GM23338 (cell line): Measurements from ENCODE around the gene WWOX. TPM values are rescaled to one million over a fixed set of nuclear protein-coding genes. Genes with fewer than 3 reads are reported as not detected.

Source experiments
- ATAC-seq: fragments of 200-7000 bp; cut with Tn5 transposase; 3 replicates; pipeline ENCODE4 v1.9.1; 2020
- DNase-seq: peaks from one replicate; pipeline ENCODE4 v3.0.0-alpha.2; 2015; ENCODE audit warnings: low spot score
- H2AFZ ChIP-seq: fragments of 200-600 bp; sonication (generic); 2 replicates; pipeline ENCODE4 v1.8.0; 2016; ENCODE audit warnings: antibody characterized with exemption, mild to moderate bottlenecking, moderate library complexity
- H3F3A ChIP-seq: fragments of 200-600 bp; sonication (generic); replicated peaks from 2 replicates; pipeline ENCODE4 v1.8.0; 2017; ENCODE audit warnings: antibody characterized with exemption, mixed run types, low read depth
- H3K27ac ChIP-seq: fragments of 200-600 bp; sonication (generic); 2 replicates; pipeline ENCODE4 v1.6.1; 2016; ENCODE audit warnings: low read depth
- H3K27me3 ChIP-seq: fragments of 200-600 bp; sonication (generic); 2 replicates; pipeline ENCODE4 v1.8.0; 2016; ENCODE audit warnings: mild to moderate bottlenecking, mixed run types, moderate library complexity; ENCODE audit not compliant: insufficient read depth
- H3K36me3 ChIP-seq: fragments of 200-600 bp; sonication (generic); 2 replicates; pipeline ENCODE4 v1.8.0; 2016; ENCODE audit warnings: mild to moderate bottlenecking; ENCODE audit not compliant: insufficient read depth
- H3K4me1 ChIP-seq: fragments of 200-600 bp; sonication (generic); 2 replicates; pipeline ENCODE4 v1.8.0; 2016; ENCODE audit warnings: mild to moderate bottlenecking, moderate library complexity; ENCODE audit not compliant: insufficient read depth
- H3K4me2 ChIP-seq: fragments of 200-600 bp; sonication (generic); 2 replicates; pipeline ENCODE4 v1.7.1; 2017; ENCODE audit warnings: mixed run types
- H3K4me3 ChIP-seq: fragments of 200-600 bp; sonication (generic); 2 replicates; pipeline ENCODE4 v1.6.1; 2016; ENCODE audit warnings: mixed run types
- H3K79me2 ChIP-seq: fragments of 200-600 bp; sonication (generic); replicated peaks from 2 replicates; pipeline ENCODE4 v1.8.0; 2017; ENCODE audit warnings: mild to moderate bottlenecking; ENCODE audit not compliant: insufficient read depth
- H3K9me2 ChIP-seq: fragments of 200-600 bp; sonication (generic); 2 replicates; pipeline ENCODE4 v1.8.0; 2017; ENCODE audit not compliant: insufficient read depth
- H4K20me1 ChIP-seq: fragments of 200-600 bp; sonication (generic); replicated peaks from 2 replicates; pipeline ENCODE4 v1.8.0; 2017; ENCODE audit warnings: mild to moderate bottlenecking; ENCODE audit not compliant: insufficient read depth
- H3K27ac Mint-ChIP-seq: 2 replicates; pipeline ENCODE4 v1.8.0; 2020; ENCODE audit warnings: inconsistent platforms, mild to moderate bottlenecking, moderate library complexity, mixed read lengths
- H3K27me3 Mint-ChIP-seq: 3 replicates; pipeline ENCODE4 v1.8.0; 2022; ENCODE audit warnings: low read depth, mild to moderate bottlenecking, moderate library complexity, mixed read lengths, inconsistent platforms; ENCODE audit not compliant: insufficient read depth, poor library complexity
- H3K36me3 Mint-ChIP-seq: 3 replicates; pipeline ENCODE4 v1.8.0; 2021; ENCODE audit warnings: low read depth, mild to moderate bottlenecking, inconsistent platforms, moderate library complexity, mixed read lengths
- H3K4me1 Mint-ChIP-seq: 3 replicates; pipeline ENCODE4 v1.8.0; 2020; ENCODE audit warnings: mild to moderate bottlenecking, inconsistent platforms, mixed read lengths
- H3K4me3 Mint-ChIP-seq: 3 replicates; pipeline ENCODE4 v1.8.0; 2021; ENCODE audit warnings: moderate library complexity, mild to moderate bottlenecking, inconsistent platforms, mixed read lengths
- H3K9me3 Mint-ChIP-seq: 3 replicates; pipeline ENCODE4 v1.8.0; 2020; ENCODE audit warnings: moderate library complexity, mild to moderate bottlenecking, inconsistent platforms, mixed read lengths
- CREB1 ChIP-seq: fragments of 250-450 bp; sonication (Bioruptor Pico); IDR thresholded peaks from 2 replicates; pipeline ENCODE4 v1.5.0; 2020; ENCODE audit warnings: low read depth, mild to moderate bottlenecking, moderate library complexity
- EZH2 ChIP-seq: fragments of 200-600 bp; sonication (generic); IDR thresholded peaks from one replicate; pipeline ENCODE4 v1.8.0; 2017; ENCODE audit warnings: antibody characterized with exemption, mild to moderate bottlenecking, low read depth; ENCODE audit not compliant: unreplicated experiment
- EZH2phosphoT487 ChIP-seq: fragments of 200-600 bp; sonication (generic); IDR thresholded peaks from one replicate; pipeline ENCODE4 v1.8.1; 2018; ENCODE audit warnings: antibody characterized with exemption; ENCODE audit not compliant: unreplicated experiment
- ZNF114 ChIP-seq: fragments of 250-450 bp; sonication (Bioruptor Pico); IDR thresholded peaks from 2 replicates; pipeline ENCODE4 v1.5.0; 2020; ENCODE audit warnings: mild to moderate bottlenecking, moderate library complexity
- polyA plus RNA-seq: library from polyadenylated mRNA; unstranded; fragments of >200 nt; fragmentation: Nextera tagmentation; extraction: Ambion mirVana; gene quantifications from 2 replicates; pipeline ENCODE4 v1.2.1, GENCODE V29; 2016
- total RNA-seq: library from RNA; depleted of rRNA; stranded (reverse); fragments of >200 nt; shearing (Covaris generic); gene quantifications from 2 replicates; pipeline ENCODE4 v1.2.3, GENCODE V29; 2014
- TF ChIP-seq, protein P1 (sequence below): IDR thresholded peaks from one replicate; pipeline ENCODE4 v1.6.1; 2018; ENCODE audit warnings: antibody characterized with exemption; ENCODE audit not compliant: unreplicated experiment
- TF ChIP-seq, protein P2 (sequence below): fragments of 250-450 bp; sonication (Bioruptor Pico); IDR thresholded peaks from 2 replicates; pipeline ENCODE4 v1.5.0; 2020; ENCODE audit warnings: mild to moderate bottlenecking, moderate library complexity
- TF ChIP-seq, protein P3 (sequence below): IDR thresholded peaks from 2 replicates; pipeline ENCODE4 v1.6.1; 2016; ENCODE audit warnings: antibody characterized with exemption

The WWOX gene
- total and polyA plus RNA-seq, 2 experiments from 2014 or later: 10.0 to 19.3 TPM

DNA sequence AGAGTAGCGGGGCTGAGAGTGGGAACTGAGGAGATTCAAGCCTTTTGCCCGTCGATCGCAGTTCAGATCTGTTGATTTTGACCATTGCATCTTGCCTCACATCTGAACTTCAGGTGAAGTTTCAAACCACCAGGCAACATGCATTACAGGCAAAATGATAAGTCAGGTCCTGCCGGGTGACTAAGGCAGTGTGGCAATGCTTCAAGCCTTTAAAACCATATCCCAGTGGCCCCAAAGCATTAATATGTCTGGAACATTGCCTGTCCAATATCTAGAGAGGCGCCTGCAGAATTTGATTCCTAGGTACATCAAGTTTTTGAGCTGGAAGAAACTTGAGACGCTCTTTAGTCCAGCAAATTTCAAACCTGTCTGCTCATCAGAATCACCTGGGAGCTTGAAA is 998.3 kb downstream of the WWOX start:
- Histone ChIP-seq H3K4me1 (peaks cover 26% of the 10 kb centered on the region), H3K27ac (no peak overlapping the region), H3K36me3 (no peaks in the 10 kb centered on the region), H2AFZ (no peak overlapping the region), H3F3A (no peaks in the 10 kb centered on the region), H3K27me3 (no peaks in the 10 kb centered on the region), H3K79me2 (no peaks in the 10 kb centered on the region), H3K4me3 (no peak overlapping the region), H4K20me1 (no peaks in the 10 kb centered on the region), H3K9me2 (peaks cover 5% of the 10 kb centered on the region; the same call in 1 of the 2 replicates), H3K4me2 (peak overlapping the region; percentile 49; the same call in 1 of the 2 replicates)
- no peak overlapping the region for H3K4me3 Mint-ChIP-seq
- no peak for ATAC-seq
- H3K4me1 Mint-ChIP-seq: peaks cover 39% of the 10 kb centered on the region
- no peak overlapping the region for H3K27ac Mint-ChIP-seq
- no peaks in the 10 kb centered on the region for H3K36me3 Mint-ChIP-seq
- H3K9me3 Mint-ChIP-seq: no peaks in the 10 kb centered on the region
- TF ChIP-seq, protein P1, sequence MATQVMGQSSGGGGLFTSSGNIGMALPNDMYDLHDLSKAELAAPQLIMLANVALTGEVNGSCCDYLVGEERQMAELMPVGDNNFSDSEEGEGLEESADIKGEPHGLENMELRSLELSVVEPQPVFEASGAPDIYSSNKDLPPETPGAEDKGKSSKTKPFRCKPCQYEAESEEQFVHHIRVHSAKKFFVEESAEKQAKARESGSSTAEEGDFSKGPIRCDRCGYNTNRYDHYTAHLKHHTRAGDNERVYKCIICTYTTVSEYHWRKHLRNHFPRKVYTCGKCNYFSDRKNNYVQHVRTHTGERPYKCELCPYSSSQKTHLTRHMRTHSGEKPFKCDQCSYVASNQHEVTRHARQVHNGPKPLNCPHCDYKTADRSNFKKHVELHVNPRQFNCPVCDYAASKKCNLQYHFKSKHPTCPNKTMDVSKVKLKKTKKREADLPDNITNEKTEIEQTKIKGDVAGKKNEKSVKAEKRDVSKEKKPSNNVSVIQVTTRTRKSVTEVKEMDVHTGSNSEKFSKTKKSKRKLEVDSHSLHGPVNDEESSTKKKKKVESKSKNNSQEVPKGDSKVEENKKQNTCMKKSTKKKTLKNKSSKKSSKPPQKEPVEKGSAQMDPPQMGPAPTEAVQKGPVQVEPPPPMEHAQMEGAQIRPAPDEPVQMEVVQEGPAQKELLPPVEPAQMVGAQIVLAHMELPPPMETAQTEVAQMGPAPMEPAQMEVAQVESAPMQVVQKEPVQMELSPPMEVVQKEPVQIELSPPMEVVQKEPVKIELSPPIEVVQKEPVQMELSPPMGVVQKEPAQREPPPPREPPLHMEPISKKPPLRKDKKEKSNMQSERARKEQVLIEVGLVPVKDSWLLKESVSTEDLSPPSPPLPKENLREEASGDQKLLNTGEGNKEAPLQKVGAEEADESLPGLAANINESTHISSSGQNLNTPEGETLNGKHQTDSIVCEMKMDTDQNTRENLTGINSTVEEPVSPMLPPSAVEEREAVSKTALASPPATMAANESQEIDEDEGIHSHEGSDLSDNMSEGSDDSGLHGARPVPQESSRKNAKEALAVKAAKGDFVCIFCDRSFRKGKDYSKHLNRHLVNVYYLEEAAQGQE: no peak
- DNase-seq: no peak
- H3K27me3 Mint-ChIP-seq: no peaks in the 10 kb centered on the region

DNA sequence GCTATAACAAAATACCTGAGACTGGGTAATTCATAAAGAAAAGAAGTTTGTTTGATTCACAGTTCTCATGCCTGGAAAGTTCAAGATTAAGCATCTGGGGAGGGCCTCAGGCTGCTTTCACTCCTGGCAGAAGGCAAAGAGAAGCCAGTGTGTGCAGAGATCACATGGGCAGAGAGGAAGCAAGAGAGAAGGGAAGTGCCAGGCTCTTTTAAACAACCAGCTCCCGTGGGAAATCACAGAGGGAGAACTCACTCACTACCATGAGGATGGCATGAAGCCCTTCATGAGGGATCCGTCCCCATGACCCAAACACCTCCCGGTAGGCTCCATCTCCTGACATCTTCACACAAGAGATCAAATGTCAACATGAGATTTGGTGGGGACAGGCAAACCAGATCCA is 999.5 kb downstream of the WWOX start:
- peaks cover 5% of the 10 kb centered on the region; the same call in 1 of the 2 replicates for H3K9me2 ChIP-seq
- peaks cover 26% of the 10 kb centered on the region for H3K4me1 ChIP-seq
- ATAC-seq (no peak), DNase-seq (no peak)
- no peaks in the 10 kb centered on the region for H3K36me3 ChIP-seq
- peaks cover 41% of the 10 kb centered on the region for H3K4me1 Mint-ChIP-seq
- no peak overlapping the region for H3K4me3 Mint-ChIP-seq
- H3F3A ChIP-seq: no peaks in the 10 kb centered on the region
- no peaks in the 10 kb centered on the region for H3K9me3 Mint-ChIP-seq
- H3K27me3 Mint-ChIP-seq: no peaks in the 10 kb centered on the region
- H3K4me3 ChIP-seq: no peak overlapping the region
- H3K27ac ChIP-seq: no peak overlapping the region
- no peak overlapping the region for H3K27ac Mint-ChIP-seq
- H4K20me1 ChIP-seq: no peaks in the 10 kb centered on the region
- H3K36me3 Mint-ChIP-seq: no peaks in the 10 kb centered on the region
- no peak overlapping the region for H3K4me2 ChIP-seq
- no peaks in the 10 kb centered on the region for H3K27me3 ChIP-seq
- H2AFZ ChIP-seq: no peak overlapping the region
- no peaks in the 10 kb centered on the region for H3K79me2 ChIP-seq
- no peak for TF ChIP-seq EZH2phosphoT487
- TF ChIP-seq, protein P2, sequence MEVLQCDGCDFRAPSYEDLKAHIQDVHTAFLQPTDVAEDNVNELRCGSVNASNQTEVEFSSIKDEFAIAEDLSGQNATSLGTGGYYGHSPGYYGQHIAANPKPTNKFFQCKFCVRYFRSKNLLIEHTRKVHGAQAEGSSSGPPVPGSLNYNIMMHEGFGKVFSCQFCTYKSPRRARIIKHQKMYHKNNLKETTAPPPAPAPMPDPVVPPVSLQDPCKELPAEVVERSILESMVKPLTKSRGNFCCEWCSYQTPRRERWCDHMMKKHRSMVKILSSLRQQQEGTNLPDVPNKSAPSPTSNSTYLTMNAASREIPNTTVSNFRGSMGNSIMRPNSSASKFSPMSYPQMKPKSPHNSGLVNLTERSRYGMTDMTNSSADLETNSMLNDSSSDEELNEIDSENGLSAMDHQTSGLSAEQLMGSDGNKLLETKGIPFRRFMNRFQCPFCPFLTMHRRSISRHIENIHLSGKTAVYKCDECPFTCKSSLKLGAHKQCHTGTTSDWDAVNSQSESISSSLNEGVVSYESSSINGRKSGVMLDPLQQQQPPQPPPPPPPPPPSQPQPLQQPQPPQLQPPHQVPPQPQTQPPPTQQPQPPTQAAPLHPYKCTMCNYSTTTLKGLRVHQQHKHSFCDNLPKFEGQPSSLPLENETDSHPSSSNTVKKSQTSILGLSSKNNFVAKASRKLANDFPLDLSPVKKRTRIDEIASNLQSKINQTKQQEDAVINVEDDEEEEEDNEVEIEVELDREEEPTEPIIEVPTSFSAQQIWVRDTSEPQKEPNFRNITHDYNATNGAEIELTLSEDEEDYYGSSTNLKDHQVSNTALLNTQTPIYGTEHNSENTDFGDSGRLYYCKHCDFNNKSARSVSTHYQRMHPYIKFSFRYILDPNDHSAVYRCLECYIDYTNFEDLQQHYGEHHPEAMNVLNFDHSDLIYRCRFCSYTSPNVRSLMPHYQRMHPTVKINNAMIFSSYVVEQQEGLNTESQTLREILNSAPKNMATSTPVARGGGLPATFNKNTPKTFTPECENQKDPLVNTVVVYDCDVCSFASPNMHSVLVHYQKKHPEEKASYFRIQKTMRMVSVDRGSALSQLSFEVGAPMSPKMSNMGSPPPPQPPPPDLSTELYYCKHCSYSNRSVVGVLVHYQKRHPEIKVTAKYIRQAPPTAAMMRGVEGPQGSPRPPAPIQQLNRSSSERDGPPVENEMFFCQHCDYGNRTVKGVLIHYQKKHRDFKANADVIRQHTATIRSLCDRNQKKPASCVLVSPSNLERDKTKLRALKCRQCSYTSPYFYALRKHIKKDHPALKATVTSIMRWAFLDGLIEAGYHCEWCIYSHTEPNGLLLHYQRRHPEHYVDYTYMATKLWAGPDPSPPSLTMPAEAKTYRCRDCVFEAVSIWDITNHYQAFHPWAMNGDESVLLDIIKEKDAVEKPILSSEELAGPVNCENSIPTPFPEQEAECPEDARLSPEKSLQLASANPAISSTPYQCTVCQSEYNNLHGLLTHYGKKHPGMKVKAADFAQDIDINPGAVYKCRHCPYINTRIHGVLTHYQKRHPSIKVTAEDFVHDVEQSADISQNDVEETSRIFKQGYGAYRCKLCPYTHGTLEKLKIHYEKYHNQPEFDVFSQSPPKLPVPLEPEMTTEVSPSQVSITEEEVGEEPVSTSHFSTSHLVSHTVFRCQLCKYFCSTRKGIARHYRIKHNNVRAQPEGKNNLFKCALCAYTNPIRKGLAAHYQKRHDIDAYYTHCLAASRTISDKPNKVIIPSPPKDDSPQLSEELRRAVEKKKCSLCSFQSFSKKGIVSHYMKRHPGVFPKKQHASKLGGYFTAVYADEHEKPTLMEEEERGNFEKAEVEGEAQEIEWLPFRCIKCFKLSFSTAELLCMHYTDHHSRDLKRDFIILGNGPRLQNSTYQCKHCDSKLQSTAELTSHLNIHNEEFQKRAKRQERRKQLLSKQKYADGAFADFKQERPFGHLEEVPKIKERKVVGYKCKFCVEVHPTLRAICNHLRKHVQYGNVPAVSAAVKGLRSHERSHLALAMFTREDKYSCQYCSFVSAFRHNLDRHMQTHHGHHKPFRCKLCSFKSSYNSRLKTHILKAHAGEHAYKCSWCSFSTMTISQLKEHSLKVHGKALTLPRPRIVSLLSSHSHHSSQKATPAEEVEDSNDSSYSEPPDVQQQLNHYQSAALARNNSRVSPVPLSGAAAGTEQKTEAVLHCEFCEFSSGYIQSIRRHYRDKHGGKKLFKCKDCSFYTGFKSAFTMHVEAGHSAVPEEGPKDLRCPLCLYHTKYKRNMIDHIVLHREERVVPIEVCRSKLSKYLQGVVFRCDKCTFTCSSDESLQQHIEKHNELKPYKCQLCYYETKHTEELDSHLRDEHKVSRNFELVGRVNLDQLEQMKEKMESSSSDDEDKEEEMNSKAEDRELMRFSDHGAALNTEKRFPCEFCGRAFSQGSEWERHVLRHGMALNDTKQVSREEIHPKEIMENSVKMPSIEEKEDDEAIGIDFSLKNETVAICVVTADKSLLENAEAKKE (CRISPR knock-in tag): no peak
- TF ChIP-seq, protein P3, sequence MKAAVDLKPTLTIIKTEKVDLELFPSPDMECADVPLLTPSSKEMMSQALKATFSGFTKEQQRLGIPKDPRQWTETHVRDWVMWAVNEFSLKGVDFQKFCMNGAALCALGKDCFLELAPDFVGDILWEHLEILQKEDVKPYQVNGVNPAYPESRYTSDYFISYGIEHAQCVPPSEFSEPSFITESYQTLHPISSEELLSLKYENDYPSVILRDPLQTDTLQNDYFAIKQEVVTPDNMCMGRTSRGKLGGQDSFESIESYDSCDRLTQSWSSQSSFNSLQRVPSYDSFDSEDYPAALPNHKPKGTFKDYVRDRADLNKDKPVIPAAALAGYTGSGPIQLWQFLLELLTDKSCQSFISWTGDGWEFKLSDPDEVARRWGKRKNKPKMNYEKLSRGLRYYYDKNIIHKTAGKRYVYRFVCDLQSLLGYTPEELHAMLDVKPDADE: no peak
- no peak for TF ChIP-seq ZNF114 (CRISPR knock-in tag)
- TF ChIP-seq EZH2: no peak
- TF ChIP-seq, protein P1: no peak
- TF ChIP-seq CREB1 (CRISPR knock-in tag): no peak
